Kidney capillary endothelial cell (primary cell): ENCODE data around the gene MGAT3.
"Not testable (repeated sequence)": the region's sequence is repeated elsewhere in the genome, so short reads cannot be mapped to it uniquely, and the experiment has no call there.

Experiments
- DNase-seq: peaks from one replicate; pipeline ENCODE4 v3.0.0-alpha.2; 2018; ENCODE audit warnings: low spot score

MGAT3 gene

DNA sequence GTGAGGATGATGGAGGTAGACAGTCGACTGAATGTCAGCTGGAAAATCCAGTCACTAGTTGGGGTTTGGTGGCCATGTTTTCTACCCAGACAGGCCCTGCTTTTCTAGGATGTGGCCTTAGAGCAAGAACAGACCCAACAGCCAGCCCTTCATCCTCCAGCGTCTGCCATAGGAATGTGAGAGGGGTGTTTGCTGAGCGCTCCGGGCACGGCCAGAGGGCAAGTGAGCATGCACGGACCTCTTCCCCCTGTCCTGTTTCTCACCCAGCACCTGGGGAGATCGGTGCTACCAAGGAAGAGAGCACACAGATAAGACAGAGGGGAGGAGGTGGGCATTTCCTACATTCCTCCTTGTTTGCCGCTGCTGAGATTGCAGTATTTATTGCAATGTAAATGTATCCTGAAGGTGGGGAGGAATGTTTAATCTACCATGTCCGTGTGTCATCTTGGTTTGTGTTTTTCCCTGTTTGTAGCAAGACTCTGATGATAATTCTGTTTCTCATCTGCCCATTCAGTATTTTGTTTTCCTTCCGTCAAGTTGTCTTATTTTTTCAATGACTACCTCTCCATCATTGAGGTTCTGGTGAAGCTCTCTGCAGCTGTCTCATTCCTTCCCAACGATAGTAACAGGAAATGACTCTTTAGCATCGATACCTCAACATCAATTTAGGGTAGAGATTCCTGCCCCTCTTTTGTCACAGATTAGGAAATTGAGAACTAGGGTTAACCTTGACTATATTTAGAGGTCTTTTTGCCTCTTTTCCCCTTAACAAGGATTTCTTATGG, 58.6 kb downstream of the MGAT3 start:
- DNase-seq: no peak

DNA sequence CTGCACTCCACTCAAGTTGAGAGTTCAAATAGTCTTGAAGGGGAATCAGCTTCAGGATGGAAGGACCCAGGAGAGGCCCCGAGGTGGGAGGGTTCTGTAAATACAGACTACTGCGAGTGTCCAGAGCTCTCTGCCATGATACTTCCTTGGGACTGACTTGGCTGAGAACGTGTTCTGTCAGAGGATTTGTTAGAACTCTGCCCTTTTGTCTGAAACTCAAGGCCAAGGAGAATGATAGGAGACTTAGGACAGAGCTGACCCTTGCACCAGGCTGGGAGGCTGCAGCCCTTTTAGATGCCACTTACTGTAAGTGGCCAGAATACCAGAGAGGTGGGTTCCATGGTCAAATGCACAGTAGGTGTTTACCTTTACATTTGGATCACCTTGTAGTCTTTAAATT, 60.7 kb downstream of the MGAT3 start:
- no peak for DNase-seq

DNA sequence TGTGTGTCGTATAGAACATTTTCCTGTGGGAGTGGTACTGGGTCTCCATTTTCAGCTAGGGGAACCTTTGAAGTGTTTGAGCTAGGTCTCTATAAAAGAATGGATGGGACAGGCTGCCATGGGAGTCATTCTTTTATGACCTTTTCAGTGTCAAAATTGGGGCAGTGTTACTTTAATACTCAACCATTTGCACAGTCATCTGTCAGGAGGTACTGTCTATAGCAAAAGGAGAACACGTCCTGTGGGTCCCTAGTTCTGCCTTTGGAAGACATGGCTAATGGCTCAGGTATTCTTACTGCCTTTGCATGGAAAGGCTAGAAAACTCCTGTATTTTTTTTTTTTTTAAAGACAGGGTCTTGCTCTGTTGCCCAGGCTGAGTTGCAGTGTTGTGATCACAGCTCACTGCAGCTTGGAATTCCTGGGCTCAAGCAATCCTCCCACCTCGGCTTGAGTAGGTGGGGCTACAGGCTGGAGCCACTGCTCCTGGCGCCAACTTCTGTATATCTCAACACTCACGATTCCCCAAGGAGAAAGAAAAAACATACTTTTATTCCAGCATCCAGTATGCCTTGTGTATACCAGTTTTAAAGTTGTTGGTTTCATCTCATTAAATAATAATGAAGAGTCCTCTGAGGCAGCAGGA, 61.5 kb downstream of the MGAT3 start:
- no peak for DNase-seq

DNA sequence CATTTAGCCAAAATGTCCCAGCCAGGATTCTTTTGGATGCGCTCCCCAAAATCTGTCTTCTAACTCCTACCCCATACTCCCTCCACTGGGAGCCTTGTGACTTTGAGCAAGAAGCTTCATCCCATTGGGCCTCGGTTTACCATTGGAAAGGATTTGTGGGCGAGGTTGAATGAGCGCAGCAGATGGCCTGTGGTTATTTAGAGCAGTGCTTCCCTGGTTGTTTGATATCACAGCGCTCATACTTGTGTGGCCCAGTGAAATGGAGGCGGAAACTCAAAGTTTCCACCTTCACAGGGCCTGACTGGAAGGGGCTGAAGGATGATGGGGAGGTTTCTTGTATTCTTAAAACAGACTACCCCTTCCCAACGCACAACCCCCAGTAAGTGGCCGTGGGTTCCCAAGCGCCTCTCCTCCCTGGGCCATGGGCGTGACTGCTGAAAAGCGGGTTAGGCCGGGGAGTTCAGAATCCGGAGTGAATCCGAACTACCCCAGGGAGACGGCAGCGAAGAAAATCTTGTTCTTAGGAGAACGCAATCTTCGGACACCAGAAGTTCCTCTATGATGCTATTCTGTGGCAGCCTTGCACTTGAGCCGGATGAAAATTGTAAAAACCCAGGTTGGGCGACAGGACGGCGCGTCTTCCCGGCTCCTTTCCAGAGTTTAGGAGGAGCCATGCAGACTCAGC, 62.3 kb downstream of the MGAT3 start:
- DNase-seq: no peak

DNA sequence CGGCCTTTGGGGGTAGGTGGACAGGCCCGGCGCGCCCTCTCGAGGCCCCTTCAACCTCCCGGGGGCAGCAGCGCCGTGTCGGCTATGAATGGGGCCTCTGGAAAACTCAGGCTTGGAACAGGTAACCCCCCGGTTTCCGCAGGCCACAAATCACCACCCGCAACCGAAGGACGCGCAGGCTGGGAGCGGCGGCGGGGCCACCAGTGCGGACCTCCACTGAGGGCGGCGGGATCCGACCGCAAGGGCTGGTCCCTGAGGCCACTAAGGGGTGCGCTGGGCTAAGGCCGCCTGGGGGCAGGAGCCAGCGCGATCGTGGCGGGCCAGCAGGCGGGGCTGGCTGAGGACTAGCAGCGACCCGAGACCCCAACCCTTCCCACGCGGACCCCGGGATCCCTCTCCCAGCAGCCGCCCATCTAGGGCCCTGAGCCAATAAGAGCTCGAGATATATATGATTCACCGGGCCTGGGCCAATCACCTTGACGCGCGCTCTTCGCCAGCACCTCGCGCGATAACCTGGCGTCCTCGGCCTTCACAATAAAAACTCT, 62.9 kb downstream of the MGAT3 start:
- peak; percentile 98 for DNase-seq

DNA sequence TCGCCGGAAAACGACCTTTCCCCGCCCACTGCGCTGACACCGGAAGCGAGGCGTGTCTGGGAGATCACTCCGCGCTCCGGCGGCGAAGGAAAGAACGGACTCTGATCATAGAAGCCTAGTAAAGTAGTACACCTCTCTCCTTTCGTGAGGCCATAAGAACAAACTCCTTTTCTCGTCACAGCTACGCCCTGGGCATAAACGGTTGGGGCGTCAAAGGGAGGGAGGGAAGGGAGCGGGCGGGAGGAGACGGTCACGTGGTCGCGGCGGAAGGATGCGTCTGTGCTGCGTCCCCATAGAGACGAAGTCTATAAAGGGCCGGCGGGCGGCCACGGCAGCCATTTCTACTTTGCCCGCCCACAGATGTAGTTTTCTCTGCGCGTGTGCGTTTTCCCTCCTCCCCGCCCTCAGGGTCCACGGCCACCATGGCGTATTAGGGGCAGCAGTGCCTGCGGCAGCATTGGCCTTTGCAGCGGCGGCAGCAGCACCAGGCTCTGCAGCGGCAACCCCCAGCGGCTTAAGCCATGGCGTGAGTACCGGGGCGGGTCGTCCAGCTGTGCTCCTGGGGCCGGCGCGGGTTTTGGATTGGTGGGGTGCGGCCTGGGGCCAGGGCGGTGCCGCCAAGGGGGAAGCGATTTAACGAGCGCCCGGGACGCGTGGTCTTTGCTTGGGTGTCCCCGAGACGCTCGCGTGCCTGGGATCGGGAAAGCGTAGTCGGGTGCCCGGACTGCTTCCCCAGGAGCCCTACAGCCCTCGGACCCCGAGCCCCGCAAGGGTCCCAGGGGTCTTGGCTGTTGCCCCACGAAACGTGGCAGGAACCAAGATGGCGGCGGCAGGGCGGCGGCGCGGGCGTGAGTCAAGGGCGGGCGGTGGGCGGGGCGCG, 63.7 kb downstream of the MGAT3 start, which contains the start of gene ATF4:
TSS of gene ATF4 (plus strand) at position 337 of the 880 bp plus-strand sequence. CDS start 884 bp downstream, outside the sequence.
- DNase-seq: no peak

DNA sequence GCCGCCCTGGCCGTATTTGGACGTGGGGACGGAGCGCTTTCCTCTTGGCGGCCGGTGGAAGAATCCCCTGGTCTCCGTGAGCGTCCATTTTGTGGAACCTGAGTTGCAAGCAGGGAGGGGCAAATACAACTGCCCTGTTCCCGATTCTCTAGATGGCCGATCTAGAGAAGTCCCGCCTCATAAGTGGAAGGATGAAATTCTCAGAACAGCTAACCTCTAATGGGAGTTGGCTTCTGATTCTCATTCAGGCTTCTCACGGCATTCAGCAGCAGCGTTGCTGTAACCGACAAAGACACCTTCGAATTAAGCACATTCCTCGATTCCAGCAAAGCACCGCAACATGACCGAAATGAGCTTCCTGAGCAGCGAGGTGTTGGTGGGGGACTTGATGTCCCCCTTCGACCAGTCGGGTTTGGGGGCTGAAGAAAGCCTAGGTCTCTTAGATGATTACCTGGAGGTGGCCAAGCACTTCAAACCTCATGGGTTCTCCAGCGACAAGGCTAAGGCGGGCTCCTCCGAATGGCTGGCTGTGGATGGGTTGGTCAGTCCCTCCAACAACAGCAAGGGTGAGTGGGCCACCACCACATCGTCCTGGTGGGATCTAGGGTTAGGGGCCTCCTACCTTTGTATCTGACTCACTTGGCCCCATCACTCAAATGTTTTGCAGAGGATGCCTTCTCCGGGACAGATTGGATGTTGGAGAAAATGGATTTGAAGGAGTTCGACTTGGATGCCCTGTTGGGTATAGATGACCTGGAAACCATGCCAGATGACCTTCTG, 64.5 kb downstream of the MGAT3 start:
- not testable (repeated sequence) for DNase-seq

DNA sequence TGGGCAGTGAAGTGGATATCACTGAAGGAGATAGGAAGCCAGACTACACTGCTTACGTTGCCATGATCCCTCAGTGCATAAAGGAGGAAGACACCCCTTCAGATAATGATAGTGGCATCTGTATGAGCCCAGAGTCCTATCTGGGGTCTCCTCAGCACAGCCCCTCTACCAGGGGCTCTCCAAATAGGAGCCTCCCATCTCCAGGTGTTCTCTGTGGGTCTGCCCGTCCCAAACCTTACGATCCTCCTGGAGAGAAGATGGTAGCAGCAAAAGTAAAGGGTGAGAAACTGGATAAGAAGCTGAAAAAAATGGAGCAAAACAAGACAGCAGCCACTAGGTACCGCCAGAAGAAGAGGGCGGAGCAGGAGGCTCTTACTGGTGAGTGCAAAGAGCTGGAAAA, 65.3 kb downstream of the MGAT3 start:
- DNase-seq: not testable (repeated sequence)

DNA sequence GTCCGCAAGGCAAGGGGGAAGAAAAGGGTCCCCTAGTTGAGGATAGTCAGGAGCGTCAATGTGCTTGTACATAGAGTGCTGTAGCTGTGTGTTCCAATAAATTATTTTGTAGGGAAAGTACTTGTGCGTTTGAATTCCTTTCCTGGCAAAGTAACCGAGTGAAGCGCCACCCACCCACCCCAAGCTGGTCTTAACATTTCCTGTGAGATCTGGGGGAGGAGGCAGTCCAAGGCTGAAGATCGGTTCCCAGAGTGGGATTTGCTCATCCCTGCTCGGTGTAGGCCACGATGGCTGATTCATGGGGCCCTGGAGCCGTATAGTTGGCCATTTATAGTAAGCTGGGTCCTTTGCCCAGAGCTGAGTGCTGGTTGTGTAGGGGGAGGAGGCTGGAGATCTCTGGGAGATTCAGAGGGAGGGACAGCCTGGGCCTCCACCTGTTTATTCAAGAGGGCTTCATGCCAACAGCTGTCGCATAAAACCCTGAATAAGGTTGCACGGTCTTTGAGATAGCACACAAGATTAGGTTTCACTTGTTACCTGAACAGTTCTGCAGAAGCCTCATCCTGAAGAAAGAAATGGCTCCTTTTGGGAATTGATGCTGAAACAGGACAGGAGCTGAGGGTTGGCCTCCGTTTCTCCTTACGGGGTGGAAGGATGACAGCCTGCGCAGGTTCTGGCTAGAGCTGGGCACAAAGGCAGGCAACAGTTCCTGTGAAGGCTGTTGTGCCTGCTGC, 65.9 kb downstream of the MGAT3 start:
- DNase-seq: no peak

DNA sequence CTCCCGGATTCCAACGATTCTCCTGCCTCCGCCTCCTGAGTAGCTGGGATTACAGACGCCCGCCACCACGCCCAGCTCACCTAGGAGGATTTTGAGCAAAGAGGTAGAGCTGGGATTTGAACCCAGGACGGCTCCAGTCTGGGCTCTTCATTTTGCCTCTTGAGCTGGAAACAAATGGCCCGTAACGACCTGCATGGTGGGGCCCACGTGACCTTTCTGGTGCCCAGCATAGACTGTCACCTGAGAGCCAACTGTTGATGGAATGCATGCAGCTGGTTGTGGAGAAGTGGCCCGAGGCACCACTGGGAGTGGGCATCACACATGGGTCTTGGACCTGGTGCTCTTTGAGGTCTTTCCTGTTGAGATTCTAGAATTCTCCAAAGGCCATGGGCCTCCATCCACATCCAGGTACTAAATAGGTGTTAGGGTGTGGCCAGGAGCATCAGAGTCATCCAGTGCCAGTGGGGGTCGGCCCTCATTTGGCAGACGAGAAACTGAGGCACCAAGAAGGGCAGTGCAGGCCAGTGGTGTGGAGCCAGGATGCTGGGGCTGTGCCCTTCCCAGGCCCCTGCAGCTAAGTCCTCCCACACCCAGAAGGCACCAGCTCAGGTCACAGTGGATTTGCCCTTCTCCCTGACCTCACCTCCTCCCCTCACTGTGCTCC, 67.4 kb downstream of the MGAT3 start:
- DNase-seq: no peak

DNA sequence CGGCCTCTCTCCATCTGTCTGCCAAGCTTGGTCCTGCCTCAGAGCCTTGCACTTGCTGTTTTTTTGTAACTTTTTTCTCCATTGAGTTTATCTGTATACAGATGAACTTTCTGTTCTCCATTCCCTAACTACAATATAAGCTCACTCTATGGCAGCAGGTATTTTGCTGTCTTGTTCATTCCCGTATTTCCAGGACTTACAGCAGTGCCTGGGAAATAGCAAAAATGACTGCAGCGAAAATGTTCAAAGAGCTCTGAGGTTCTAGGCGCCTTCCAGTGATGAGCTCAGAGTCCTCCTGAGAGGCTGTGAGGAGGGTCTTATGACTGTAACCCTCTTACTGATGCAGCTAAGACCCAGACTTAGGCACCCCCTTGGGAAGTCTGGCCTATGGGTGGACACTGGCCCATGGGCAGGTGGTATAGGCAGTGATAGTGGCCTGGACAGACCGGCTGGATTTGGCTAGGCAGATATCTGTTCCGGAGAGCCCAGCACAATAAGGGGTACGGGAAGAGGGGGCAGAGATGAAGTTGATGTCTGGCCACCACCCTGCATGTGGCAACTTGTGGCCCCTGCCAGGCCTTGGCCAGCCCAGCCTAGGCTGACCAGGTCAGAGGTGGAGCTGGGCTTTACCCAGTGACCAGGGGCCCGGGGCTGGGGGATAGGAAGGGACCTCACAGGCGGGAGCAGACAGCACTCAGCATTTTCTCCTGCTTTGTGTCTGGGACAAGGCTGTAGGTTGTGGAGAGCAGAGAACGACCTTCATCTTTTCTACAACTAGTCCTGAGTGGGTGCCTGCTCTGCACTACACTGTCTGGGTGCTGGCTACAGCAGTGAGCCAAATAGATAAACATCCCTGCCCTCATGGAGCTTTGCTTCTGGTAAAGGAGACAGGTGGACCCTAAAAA, 68.2 kb downstream of the MGAT3 start:
- DNase-seq: no peak

DNA sequence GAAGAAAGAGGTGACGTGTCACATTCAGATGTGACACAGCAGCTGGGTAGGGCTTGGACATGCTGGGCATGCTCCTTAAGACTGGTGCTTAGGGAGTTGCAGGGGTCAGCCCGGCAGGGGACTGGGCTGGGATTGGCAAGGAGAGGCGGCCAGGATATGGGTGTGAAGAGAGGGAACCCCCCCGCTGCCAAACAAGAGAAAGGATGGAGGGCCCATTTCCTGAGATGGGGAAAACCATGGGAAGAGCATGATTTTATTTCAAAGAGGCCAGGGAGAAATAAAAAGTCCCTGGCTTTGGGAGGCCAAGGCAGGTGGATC, 68.8 kb downstream of the MGAT3 start:
- DNase-seq: no peak

DNA sequence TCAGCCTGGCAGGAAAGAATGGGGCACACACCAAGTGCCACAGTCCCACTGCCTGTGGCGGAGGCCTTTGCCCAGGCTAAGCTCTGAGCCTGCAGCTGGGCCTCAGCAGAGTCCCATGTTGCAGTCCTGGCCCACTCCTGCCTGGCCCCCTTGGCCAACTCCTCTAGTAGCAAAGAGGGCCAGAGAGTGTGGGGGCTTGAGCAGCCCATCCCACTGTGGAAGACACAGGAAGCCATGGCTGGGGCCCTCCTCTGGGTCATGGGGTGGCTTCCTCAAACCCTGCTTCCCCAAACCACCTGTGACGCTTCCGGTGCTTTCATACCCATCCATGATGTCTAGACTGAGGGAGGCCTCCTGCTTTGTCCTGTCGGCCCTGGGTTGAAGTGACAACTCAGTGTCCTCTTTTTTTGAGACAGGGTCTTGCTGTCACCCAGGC, 69.9 kb downstream of the MGAT3 start:
- DNase-seq: no peak

DNA sequence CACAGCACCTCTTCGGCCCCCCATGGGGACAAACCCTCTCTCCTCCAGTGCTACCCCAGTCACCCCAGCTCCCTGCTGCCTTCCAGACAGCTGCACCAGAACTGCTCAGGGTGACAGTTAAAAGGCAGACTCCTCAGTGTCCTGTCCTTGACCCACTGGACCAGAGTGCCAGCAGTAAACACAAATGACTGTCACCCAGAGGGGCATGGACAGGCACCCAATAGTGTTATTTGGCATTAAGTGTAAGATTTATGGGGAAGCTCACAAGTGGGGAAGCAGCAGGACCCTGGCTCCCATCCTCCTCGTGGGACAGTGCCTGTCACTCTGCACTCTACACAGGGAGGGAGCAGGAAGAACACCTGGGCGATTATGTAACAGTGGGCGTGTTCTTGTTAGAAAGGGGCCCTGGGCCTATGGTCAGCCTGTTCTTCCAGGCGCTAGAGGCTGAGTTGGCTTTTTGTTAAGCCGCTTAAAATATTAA, 70.7 kb downstream of the MGAT3 start:
- no peak for DNase-seq

DNA sequence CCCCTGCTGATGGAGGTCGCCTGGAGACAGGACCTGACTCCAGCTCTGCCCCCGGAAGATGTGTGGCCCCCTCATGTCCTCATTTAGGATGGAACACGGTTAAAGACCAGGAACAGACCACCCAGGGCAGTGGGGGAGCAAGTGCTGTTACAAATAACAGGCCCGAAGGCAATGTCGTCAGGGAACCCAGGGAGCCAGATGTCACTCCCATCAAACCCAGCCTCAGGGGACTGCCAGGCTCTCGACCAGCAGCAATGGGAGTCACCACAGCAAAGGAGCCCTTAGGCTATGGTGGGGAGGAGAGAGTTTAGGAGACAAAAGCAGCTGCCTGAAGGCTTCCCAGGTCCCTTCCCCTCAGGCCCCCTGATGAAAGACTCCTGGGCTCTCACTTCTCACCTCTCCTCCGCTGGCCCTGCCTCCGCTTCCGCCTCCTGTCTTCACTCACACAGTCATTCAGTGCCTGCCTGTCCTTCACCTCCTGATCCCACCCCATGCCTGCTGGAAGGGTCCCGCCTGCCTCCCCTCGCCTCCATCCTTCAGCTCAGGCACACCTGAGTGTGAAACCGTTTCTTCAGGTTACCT, 71.4 kb downstream of the MGAT3 start:
- DNase-seq: no peak

DNA sequence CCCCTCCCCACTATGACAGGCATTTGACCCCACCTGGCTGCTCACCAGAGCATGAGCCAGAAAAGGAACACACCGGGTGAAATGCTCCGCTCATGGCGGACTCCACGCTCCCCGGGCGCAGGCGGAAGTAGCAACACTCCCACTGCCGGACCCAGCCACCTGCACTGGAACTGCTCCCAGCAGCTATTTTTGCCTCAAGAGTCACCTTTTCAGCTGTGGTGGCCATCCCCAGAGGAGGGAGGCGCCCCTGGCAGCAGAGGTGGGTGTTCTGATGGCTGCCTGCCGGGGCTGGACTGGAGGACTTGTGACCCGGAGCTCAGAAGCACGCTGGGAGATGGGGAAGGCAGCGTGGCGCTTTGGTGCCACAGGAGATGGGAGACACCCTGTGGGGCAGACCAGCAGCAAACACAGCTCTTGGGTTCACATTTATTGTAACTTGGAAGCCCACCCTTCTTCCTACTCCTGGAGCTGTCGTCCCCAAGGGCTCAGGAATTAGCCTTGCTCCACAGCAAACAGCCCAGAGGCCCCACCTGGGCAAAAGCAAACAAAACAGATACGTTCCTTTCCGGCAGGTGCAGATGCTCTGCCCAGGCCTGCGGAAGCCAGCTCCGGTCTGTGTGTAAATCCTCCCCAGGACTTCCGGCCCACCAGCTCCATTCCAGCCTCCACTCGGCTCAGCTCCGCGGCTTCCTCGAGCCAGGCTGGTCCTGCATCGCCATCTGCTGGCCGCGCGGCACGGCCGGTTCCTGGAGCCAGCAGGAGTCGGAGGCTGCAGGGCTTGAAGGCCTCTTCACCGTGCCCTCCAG, 72.1 kb downstream of the MGAT3 start:
- DNase-seq: peak; percentile 91

DNA sequence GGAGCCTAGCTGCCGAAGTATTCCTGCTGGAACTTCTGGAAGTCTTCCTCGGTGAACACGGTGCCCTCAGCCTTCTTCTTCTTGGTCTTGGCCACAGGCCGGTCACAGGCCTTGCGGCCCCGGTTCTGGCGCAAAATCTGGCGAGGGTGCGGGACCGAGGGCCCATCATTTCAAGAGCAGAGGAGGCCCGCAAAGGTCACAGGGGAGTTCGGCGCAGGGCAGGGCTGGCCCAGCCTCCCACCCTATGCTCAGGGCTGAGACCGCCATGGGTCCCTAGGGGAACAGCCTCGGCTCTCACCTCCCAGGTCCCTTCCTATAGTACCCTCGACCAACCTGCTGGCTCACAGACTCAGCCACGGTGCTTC, 72.7 kb downstream of the MGAT3 start:
- DNase-seq: no peak
